SU-DHL-6 (cell line): Measurements from ENCODE around the gene CTDSPL.

Source experiments
- EZH2phosphoT487 ChIP-seq: fragments of 200-600 bp; sonication (generic), shearing (Covaris generic); conservative IDR thresholded peaks from 2 replicates; pipeline ENCODE4 v1.6.1; 2018; ENCODE audit warnings: mild to moderate bottlenecking, antibody characterized with exemption, low read length, moderate library complexity, mixed read lengths
- TF ChIP-seq, protein P1 (sequence below): fragments of 200-600 bp; sonication (generic); IDR thresholded peaks from one replicate; pipeline ENCODE4 v1.5.1; 2017; ENCODE audit warnings: antibody characterized with exemption, mild to moderate bottlenecking, low read length, moderate library complexity; ENCODE audit not compliant: insufficient read depth, poor library complexity, severe bottlenecking

DNA sequence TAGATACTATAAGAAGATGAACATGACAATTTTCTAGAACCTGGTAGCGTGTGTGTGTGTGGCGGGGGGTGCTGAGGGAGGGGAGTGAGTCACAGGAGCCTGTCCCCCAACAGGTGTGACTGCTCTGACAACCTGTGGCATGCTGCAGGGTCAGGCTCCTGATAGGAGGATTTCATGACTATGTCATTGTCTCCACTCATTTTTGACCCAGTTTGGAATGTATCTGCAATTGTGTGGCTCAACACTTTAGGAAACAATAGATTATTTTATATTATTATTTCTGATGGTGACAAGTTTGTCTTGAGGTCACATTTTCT, 119.6 kb downstream of the CTDSPL start:
- TF ChIP-seq, protein P1, sequence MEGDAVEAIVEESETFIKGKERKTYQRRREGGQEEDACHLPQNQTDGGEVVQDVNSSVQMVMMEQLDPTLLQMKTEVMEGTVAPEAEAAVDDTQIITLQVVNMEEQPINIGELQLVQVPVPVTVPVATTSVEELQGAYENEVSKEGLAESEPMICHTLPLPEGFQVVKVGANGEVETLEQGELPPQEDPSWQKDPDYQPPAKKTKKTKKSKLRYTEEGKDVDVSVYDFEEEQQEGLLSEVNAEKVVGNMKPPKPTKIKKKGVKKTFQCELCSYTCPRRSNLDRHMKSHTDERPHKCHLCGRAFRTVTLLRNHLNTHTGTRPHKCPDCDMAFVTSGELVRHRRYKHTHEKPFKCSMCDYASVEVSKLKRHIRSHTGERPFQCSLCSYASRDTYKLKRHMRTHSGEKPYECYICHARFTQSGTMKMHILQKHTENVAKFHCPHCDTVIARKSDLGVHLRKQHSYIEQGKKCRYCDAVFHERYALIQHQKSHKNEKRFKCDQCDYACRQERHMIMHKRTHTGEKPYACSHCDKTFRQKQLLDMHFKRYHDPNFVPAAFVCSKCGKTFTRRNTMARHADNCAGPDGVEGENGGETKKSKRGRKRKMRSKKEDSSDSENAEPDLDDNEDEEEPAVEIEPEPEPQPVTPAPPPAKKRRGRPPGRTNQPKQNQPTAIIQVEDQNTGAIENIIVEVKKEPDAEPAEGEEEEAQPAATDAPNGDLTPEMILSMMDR, result no peak
- TF ChIP-seq EZH2phosphoT487, result no peak
